Right atrium auricular region (tissue), 2 donors: ENCODE results near the gene GREM1. TPM values are rescaled to one million over a fixed set of nuclear protein-coding genes. Genes with fewer than 3 reads are reported as not detected.

Experiments used
- DNase-seq: peaks from one replicate; pipeline ENCODE4 v3.0.0-alpha.2; 2019; ENCODE audit warnings: low spot score
- H3K27ac ChIP-seq, 2 donors: fragments of 200-600 bp; sonication (generic); 1 replicate in 1 of 2; 2 replicates in 1 of 2; pipeline ENCODE4 v1.5.1; 2016 to 2019
- H3K27me3 ChIP-seq, 2 donors: fragments of 200-600 bp; sonication (generic); one replicate each; pipeline versions ENCODE4 v1.5.1 to v1.6.0; 2017 to 2019
- H3K36me3 ChIP-seq: fragments of 200-600 bp; sonication (generic); one replicate; pipeline ENCODE4 v1.5.1; 2016
- H3K4me1 ChIP-seq, 2 donors: fragments of 200-600 bp; sonication (generic); one replicate each; pipeline versions ENCODE4 v1.5.1 to v1.6.0; 2017 to 2019
- H3K4me3 ChIP-seq, 2 donors: fragments of 200-600 bp; sonication (generic); 1 replicate in 1 of 2; 2 replicates in 1 of 2; pipeline ENCODE4 v1.5.1; 2017 to 2019; ENCODE audit warnings: mild to moderate bottlenecking in 1 of 2, moderate library complexity in 1 of 2
- H3K9me3 ChIP-seq, 2 donors: fragments of 200-600 bp; sonication (generic); one replicate each; pipeline ENCODE4 v1.5.1; 2019
- total RNA-seq, 2 donors: library from RNA; depleted of rRNA; stranded (reverse); fragments of >200 nt; gene quantifications; one replicate each; pipeline ENCODE4 v1.1.0, GENCODE V29; 2016
- TF ChIP-seq, protein P1 (sequence below), 2 donors: fragments of 200-600 bp; sonication (generic); IDR thresholded peaks; one replicate each; pipeline ENCODE4 v1.5.1; 2019; ENCODE audit warnings: antibody characterized with exemption in 2 of 2

GREM1 gene
- total RNA-seq, 2 donors from 2014 or later: 0.43 TPM; not detected in 1

- Histone ChIP-seq H3K27me3 (no peaks in the 10 kb centered on the region), H3K27ac (no peak overlapping the region), H3K4me3 (no peak overlapping the region), H3K4me1 (no peaks in the 10 kb centered on the region), H3K9me3 (no peaks in the 10 kb centered on the region), H3K36me3 (no peaks in the 10 kb centered on the region)
- TF ChIP-seq, protein P1, sequence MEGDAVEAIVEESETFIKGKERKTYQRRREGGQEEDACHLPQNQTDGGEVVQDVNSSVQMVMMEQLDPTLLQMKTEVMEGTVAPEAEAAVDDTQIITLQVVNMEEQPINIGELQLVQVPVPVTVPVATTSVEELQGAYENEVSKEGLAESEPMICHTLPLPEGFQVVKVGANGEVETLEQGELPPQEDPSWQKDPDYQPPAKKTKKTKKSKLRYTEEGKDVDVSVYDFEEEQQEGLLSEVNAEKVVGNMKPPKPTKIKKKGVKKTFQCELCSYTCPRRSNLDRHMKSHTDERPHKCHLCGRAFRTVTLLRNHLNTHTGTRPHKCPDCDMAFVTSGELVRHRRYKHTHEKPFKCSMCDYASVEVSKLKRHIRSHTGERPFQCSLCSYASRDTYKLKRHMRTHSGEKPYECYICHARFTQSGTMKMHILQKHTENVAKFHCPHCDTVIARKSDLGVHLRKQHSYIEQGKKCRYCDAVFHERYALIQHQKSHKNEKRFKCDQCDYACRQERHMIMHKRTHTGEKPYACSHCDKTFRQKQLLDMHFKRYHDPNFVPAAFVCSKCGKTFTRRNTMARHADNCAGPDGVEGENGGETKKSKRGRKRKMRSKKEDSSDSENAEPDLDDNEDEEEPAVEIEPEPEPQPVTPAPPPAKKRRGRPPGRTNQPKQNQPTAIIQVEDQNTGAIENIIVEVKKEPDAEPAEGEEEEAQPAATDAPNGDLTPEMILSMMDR (IDR thresholded peaks at IDR 0.05): no peak
- no peak for DNase-seq
Observed at GRCh38 chr15:32700501-32701150, 17.2 kb upstream of the GREM1 start.

- Histone ChIP-seq H3K4me1 (no peaks in the 10 kb centered on the region), H3K27me3 (no peaks in the 10 kb centered on the region), H3K27ac (no peak overlapping the region), H3K4me3 (no peak overlapping the region), H3K9me3 (no peaks in the 10 kb centered on the region), H3K36me3 (no peaks in the 10 kb centered on the region)
- no peak for DNase-seq
- TF ChIP-seq, protein P1 (IDR thresholded peaks at IDR 0.05): no peak
Observed at GRCh38 chr15:32701863-32702262, 15.9 kb upstream of the GREM1 start.

DNA sequence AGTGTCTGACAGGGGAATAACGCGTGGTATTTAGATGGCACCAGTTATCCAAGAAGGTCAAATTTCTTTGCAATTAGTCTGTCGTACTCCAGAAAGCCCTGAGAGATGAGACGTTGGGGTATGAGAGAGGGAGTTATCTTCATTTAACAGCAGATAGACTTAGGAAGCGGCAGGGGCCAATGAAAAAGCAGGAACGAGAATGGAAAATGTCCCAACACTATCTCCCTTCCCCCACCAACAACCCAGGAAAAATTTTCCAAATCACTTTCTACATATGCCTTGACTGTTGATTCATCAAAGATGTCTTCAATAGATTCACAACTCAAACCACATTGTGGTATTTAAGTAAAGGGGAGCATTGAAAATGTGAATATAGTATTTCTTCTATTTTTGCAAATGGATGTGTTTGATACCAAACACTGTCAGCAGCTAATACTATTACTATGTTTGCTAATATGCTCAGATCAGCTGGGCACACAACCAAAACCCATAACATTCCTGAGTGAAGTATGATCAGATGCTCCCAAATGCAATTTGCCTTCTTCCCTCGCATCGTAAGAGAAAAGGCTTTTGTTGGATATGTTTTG is 13.3 kb upstream of the GREM1 start:
- no peak for DNase-seq
- H3K4me3 ChIP-seq: no peak overlapping the region
- H3K9me3 ChIP-seq: no peaks in the 10 kb centered on the region
- H3K27ac ChIP-seq: no peak overlapping the region
- TF ChIP-seq, protein P1 (IDR thresholded peaks at IDR 0.05): no peak
- no peaks in the 10 kb centered on the region for H3K27me3 ChIP-seq
- H3K36me3 ChIP-seq: no peaks in the 10 kb centered on the region
- H3K4me1 ChIP-seq: no peaks in the 10 kb centered on the region

DNA sequence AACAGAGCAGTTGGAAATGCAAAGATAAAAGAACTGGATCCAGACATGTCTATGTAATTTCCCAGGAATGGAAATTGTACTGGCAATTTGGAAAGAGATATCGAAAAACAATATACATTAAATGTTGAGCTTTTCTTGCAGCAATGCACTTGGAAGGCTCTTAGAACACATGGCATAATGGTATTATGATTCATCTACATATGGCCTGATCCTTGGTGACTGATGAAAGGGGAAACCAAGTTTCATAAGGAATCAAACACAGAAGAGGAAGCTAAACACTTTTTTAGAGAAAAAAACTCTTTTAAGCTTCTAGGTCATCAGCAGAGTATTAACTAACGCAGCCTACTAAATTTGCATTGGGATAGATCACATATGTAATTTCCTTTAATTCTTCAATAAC is 12.4 kb upstream of the GREM1 start:
- H3K27ac ChIP-seq: no peak overlapping the region
- H3K9me3 ChIP-seq: no peaks in the 10 kb centered on the region
- no peak for DNase-seq
- H3K4me1 ChIP-seq: no peaks in the 10 kb centered on the region
- H3K4me3 ChIP-seq: no peak overlapping the region
- H3K36me3 ChIP-seq: no peaks in the 10 kb centered on the region
- TF ChIP-seq, protein P1 (IDR thresholded peaks at IDR 0.05): no peak
- H3K27me3 ChIP-seq: no peaks in the 10 kb centered on the region

DNA sequence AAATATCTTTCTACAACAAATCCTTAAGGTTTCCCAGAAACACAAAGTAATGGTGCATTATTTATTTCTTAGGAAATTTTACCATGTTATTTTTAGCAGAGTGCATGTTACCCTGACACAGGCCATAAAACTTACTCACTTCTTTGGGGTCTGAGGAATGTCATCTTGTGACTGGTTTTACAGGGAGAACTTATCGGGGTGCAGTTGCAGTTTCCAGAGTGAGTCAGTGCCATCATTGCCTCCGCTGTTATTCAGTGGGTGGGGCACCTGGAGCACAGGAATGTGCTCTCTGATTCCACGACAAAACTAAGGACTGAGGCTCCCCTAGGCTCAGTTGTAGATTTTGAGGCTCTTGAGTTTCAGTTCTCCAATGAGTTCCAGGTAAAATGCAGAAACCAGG is 11.1 kb upstream of the GREM1 start:
- Histone ChIP-seq H3K4me3 (no peak overlapping the region), H3K27ac (no peak overlapping the region), H3K27me3 (no peaks in the 10 kb centered on the region), H3K9me3 (no peaks in the 10 kb centered on the region), H3K36me3 (no peaks in the 10 kb centered on the region), H3K4me1 (no peaks in the 10 kb centered on the region)
- no peak for DNase-seq
- TF ChIP-seq, protein P1 (IDR thresholded peaks at IDR 0.05): no peak

DNA sequence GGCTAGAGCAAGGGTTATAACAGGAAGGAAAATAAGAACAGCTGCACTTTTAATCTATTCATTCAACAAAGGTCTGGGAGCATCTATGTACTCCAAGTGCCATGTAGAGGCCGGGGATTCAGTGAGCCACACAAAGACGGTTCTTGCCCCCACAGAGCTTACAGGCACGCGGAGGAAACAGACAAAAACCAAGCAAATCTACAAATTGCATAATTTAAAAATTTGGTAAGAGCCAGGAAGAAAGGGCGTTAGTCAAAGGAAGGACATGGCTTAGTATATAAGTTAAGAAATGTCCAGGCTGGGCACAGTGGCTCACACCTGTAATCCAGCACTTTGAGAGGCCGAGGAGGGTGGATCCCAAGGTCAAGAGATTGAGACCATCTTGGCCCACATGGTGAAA is 10.4 kb upstream of the GREM1 start:
- no peaks in the 10 kb centered on the region for H3K4me1 ChIP-seq
- H3K27me3 ChIP-seq: no peaks in the 10 kb centered on the region
- TF ChIP-seq, protein P1 (IDR thresholded peaks at IDR 0.05): no peak

More for the DNA sequence above, 10.4 kb upstream of the GREM1 start:
- H3K36me3 ChIP-seq: no peaks in the 10 kb centered on the region
- no peak overlapping the region for H3K4me3 ChIP-seq
- no peak for DNase-seq
- no peaks in the 10 kb centered on the region for H3K9me3 ChIP-seq
- no peak overlapping the region for H3K27ac ChIP-seq
